Measurements from ENCODE around the gene A2ML1. TPM values are rescaled to one million over a fixed set of nuclear protein-coding genes. Genes with fewer than 3 reads are reported as not detected.
"Not testable (repeated sequence)": the region's sequence is repeated elsewhere in the genome, so short reads cannot be mapped to it uniquely, and the experiment has no call there.

Gene A2ML1
- total and polyA plus RNA-seq, 2 experiments from 2014 or later: not detected

DNA sequence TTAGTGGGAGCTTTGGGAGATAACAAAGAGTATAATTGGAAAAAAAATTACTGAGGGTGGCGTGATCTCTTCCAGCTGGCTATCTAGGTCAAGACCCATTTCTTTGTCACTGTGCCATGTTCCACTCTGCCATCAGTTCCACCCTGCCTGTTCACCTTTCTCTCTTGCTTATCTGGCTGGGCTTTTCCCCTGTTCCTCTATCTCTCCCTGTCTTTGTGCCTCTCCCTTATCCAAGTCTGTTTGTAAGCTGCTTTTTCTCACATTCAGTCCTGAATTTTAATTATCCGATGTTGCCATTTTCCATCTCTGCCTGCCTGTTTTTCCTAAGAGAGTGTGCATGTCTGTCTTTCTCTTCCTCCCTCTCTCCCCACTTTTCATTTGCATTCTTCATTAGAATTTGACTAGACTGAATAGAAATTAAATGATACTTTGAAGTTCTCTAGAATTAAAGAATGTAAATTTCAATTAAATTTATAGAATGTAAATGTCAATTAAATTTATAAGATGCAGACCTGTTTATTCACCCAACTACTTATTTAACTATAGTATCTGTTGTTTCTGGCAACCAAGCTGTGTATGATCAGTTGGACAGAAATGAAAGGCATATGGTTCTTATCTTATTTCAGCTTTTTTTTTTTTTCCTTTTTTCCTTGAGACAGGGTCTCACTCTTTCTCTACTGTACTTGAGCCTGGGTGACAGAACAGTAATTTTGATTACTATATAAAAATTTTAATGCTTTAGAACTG is 40.9 kb upstream of the A2ML1 start:
- no peaks in the 10 kb centered on the region for H3K4me1 ChIP-seq (ENCODE audit: low read depth)

GRCh38 chr12:8784290-8784888 is 38.0 kb upstream of the A2ML1 start:
- DNase-seq (ENCODE audit: low read depth in 1 of 2, low spot score in 1 of 2): peak in 1 of 2 donors; percentile 1
- TF ChIP-seq, protein P1, sequence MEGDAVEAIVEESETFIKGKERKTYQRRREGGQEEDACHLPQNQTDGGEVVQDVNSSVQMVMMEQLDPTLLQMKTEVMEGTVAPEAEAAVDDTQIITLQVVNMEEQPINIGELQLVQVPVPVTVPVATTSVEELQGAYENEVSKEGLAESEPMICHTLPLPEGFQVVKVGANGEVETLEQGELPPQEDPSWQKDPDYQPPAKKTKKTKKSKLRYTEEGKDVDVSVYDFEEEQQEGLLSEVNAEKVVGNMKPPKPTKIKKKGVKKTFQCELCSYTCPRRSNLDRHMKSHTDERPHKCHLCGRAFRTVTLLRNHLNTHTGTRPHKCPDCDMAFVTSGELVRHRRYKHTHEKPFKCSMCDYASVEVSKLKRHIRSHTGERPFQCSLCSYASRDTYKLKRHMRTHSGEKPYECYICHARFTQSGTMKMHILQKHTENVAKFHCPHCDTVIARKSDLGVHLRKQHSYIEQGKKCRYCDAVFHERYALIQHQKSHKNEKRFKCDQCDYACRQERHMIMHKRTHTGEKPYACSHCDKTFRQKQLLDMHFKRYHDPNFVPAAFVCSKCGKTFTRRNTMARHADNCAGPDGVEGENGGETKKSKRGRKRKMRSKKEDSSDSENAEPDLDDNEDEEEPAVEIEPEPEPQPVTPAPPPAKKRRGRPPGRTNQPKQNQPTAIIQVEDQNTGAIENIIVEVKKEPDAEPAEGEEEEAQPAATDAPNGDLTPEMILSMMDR (IDR thresholded peaks at IDR 0.05; ENCODE audit: low read depth, low read length): no peak
- no peaks in the 10 kb centered on the region for H3K9me3 ChIP-seq (ENCODE audit: low read depth)
- H3K27me3 ChIP-seq: no peaks in the 10 kb centered on the region
- H3K4me1 ChIP-seq (ENCODE audit: low read depth): no peaks in the 10 kb centered on the region
- H3K36me3 ChIP-seq: no peaks in the 10 kb centered on the region
- H3K27ac ChIP-seq: no peak overlapping the region
- H3K4me3 ChIP-seq: no peak overlapping the region

More for the DNA sequence above, 40.9 kb upstream of the A2ML1 start:
- H3K4me3 ChIP-seq: no peak overlapping the region
- H3K9me3 ChIP-seq (ENCODE audit: low read depth): no peaks in the 10 kb centered on the region
- H3K27me3 ChIP-seq: no peaks in the 10 kb centered on the region
- TF ChIP-seq, protein P1 (IDR thresholded peaks at IDR 0.05; ENCODE audit: low read depth, low read length): no peak
- H3K27ac ChIP-seq: peak overlapping the region; percentile 47
- H3K36me3 ChIP-seq: no peaks in the 10 kb centered on the region
- no peak for DNase-seq (ENCODE audit: low read depth in 1 of 2, low spot score in 1 of 2)

GRCh38 chr12:8785499-8785898 is 36.9 kb upstream of the A2ML1 start:
- DNase-seq (ENCODE audit: low read depth in 1 of 2, low spot score in 1 of 2): no peak
- TF ChIP-seq, protein P1 (IDR thresholded peaks at IDR 0.05; ENCODE audit: low read depth, low read length): no peak
- H3K4me1 ChIP-seq (ENCODE audit: low read depth): no peaks in the 10 kb centered on the region
- H3K9me3 ChIP-seq (ENCODE audit: low read depth): no peaks in the 10 kb centered on the region
- no peaks in the 10 kb centered on the region for H3K27me3 ChIP-seq
- H3K27ac ChIP-seq: no peak overlapping the region
- no peaks in the 10 kb centered on the region for H3K36me3 ChIP-seq
- H3K4me3 ChIP-seq: no peak overlapping the region

DNA sequence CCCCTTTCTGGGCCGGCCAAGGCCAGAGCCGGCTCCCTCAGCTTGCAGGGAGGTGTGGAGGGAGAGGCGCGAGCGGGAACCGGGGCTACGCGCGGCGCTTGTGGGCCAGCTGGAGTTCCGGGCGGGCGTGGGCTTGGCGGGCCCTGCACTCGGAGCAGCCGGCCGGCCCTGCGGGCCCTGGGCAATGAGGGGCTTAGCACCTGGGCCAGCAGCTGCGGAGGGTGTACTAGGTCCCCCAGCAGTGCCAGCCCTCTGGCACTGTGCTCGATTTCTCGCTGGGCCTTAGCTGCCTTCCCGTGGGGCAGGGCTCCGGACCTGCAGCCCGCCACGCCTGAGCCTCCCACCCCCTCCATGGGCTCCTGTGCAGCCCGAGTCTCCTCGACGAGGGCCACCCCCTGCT is 35.2 kb upstream of the A2ML1 start:
- not testable (repeated sequence) for DNase-seq (ENCODE audit: low read depth in 1 of 2, low spot score in 1 of 2); H3K4me3 ChIP-seq; H3K27me3 ChIP-seq; H3K4me1 ChIP-seq (ENCODE audit: low read depth); H3K36me3 ChIP-seq; H3K9me3 ChIP-seq (ENCODE audit: low read depth); H3K27ac ChIP-seq

GRCh38 chr12:8788706-8789105 is 33.7 kb upstream of the A2ML1 start:
- H3K4me1 ChIP-seq (ENCODE audit: low read depth); H3K27me3 ChIP-seq; DNase-seq (ENCODE audit: low read depth in 1 of 2, low spot score in 1 of 2); H3K27ac ChIP-seq; H3K9me3 ChIP-seq (ENCODE audit: low read depth); H3K36me3 ChIP-seq: not testable (repeated sequence)
- H3K4me3 ChIP-seq: peak overlapping the region; percentile 16

DNA sequence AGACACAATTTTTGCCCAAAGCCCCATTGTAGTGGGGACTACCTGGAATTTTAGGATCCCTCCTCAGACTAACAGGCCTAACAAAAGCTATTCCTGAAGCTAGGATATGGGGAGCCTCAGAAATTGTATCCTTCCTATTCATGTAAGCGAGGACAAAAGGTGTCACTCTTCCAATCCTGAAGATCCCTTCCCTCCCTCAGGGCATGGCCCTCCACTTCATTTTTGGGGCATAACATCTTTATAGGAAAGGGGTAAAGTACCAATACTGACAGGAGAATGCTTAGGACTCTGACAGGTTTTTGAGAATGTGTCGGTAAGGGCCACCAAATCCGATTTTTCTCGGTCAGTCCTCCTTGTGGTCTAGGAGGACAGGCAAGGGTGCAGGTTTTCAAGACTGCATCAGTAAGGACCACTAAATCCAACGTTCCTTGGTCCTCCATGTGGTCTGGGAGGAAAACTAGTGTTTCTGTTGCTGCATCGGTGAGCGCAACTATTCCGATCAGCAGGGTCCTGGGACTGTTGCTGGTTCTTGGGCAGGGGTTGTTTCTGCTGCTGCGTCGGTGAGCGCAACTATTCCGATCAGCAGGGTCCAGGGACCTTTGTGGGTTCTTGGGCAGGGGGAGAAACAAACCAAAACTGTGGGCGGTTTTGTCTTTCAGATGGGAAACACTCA is 32.9 kb upstream of the A2ML1 start:
- not testable (repeated sequence) for H3K9me3 ChIP-seq (ENCODE audit: low read depth); DNase-seq (ENCODE audit: low read depth in 1 of 2, low spot score in 1 of 2); H3K4me1 ChIP-seq (ENCODE audit: low read depth); H3K27ac ChIP-seq; H3K36me3 ChIP-seq; H3K27me3 ChIP-seq
- peak overlapping the region; percentile 16 for H3K4me3 ChIP-seq

DNA sequence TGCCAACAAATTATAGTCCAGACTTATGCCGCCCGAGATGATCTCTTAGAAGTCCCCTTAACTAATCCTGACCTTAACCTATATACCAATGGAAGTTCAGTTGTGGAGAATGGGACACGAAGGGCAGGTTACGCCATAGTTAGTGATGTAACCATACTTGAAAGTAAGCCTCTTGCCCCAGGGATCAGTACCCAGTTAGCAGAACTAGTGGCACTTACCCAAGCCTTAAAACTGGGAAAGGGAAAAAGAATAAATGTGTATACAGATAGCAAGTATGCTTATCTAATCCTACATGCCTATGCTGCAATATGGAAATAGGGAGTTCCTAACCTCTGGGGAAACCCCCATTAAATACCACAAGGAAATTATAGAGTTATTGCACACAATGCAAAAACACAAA is 29.2 kb upstream of the A2ML1 start:
- not testable (repeated sequence) for H3K27me3 ChIP-seq; H3K36me3 ChIP-seq; H3K9me3 ChIP-seq (ENCODE audit: low read depth); H3K27ac ChIP-seq; H3K4me1 ChIP-seq (ENCODE audit: low read depth); H3K4me3 ChIP-seq; DNase-seq (ENCODE audit: low read depth in 1 of 2, low spot score in 1 of 2)

GRCh38 chr12:8794611-8795010 is 27.8 kb upstream of the A2ML1 start:
- H3K36me3 ChIP-seq; H3K4me3 ChIP-seq; H3K4me1 ChIP-seq (ENCODE audit: low read depth); H3K27ac ChIP-seq; DNase-seq (ENCODE audit: low read depth in 1 of 2, low spot score in 1 of 2); H3K27me3 ChIP-seq; H3K9me3 ChIP-seq (ENCODE audit: low read depth): not testable (repeated sequence)
